Right forelimb (tissue), 1 donor: ENCODE data around the gene CDYL2.
"Not testable (repeated sequence)": the region's sequence is repeated elsewhere in the genome, so short reads cannot be mapped to it uniquely, and the experiment has no call there.

Experiments used
- DNase-seq: peaks from one replicate; pipeline ENCODE4 v3.0.0-alpha.2; 2018

The CDYL2 gene

GRCh38 chr16:80666378-80667250 is 137.8 kb downstream of the CDYL2 start:
- DNase-seq = no peak

DNA sequence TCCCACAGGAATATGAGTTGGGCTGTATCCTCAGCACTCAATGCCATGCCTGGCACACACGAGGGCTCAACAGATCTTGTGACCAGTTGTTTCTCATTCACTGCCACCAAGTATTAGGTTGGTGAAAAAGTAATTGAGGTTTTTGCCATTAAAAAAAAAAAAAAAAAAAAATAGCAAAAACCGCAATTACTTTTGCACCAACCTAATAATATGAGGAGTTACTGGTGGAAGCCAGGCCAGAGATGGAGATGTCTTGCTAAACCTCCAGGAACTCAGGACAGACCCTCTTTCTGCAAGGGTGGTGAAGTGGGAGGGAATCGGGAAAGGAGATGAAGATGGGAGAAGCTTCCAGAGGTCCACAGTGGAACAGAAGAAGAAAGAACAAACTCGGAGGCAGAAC is 139.0 kb downstream of the CDYL2 start:
- no peak for DNase-seq

- no peak for DNase-seq
Observed at GRCh38 chr16:80664786-80665185, 139.6 kb downstream of the CDYL2 start.

DNA sequence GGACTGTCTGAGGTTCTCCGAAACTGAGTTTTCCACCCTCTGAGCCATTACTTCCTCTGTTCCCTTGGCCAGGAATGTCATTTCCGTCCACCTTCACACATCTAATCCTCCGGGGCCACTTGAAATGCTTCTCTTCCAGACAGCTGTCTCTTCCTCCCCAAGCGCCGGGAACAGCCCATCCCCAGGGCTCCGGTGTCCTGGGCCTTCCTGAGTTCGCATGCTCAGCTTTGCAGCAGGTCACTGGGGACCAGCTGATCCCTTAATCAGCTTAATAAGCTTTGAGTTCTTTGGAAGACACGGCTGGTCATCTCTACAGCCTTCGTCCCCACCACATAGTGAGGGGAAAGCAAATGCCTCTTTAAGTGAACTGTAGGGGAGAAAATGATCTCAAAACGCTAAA is 140.2 kb downstream of the CDYL2 start:
- no peak for DNase-seq

DNA sequence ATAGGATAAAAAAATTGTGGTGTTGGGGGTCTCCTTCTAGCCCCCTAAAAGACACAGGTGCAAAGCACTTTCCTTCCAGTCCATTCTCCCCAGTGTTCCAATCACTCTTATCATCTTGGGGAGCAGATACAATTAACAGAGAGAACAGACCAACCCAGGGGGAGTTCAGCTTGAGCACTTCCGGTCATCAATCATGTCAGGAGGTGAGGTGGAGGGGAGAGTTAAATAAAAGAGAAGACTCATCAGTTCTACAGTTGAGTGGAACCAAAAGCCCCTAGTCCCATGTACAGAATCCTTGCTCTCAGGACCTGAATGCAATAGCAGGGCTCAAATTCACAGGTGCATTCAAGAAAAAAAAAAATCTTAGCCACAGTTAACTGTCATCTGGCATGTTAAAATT is 141.3 kb downstream of the CDYL2 start:
- DNase-seq = no peak

DNA sequence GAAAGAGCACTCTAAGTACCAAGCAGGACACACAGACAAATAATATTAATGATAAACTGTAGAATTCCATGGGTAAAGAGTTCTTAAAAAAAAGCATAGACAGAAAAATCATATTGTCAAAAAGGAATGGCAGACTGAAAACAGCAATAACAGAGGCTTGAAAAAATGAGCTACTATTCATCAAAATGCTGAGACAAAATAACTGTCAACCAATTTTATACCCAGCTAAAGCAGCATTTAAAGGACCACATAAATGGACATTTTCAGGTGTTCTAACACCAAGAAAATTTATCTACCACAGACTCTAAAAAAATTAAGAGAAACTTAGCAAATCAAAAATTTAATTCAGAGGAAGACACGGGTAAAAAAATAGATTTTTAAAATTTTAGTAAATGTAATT is 144.5 kb downstream of the CDYL2 start:
- DNase-seq = no peak

DNA sequence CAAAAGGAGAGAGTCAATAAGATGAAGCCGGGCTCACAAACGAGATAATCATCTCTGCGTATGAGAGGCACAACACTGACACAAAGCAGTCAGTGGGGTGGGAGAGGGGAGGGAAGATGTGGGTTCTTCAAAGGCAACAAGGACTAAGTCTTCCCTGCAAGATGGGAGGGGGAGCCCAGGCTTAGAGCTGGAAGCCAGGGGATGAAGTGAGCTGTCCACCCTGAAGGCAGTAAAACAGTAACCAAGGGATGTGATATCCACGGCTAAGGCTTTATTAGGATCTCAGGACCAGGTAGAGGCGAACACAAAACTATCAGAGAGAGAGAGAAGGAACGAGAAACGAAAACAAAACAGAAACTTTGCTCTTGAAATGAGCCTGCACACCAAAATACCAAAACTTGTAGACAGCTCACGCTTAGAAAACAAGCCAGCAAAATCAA is 147.7 kb downstream of the CDYL2 start:
- DNase-seq = no peak

DNA sequence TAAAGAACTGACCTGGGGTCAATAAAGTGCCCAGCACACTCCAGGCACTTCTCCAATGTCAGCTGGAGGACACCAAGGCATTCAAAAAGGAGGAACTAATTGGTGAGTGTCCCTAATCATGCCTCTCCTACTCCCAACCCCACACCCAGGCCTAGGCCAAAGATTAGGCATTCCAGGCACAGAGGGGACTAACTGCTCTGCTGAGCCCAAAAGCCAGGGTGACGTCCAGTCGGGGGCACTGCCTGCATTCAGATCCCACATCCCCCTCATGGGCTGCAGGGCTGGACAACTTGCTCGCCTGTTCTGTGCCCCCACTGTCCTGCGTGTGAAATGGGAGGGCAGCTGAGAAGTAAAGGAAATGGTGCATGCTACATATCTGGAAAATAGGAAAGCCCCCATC is 148.2 kb downstream of the CDYL2 start:
- DNase-seq = no peak

GRCh38 chr16:80655751-80656150 is 148.6 kb downstream of the CDYL2 start:
- DNase-seq = no peak

- no peak for DNase-seq
Observed at GRCh38 chr16:80654094-80654862, 150.1 kb downstream of the CDYL2 start.

DNA sequence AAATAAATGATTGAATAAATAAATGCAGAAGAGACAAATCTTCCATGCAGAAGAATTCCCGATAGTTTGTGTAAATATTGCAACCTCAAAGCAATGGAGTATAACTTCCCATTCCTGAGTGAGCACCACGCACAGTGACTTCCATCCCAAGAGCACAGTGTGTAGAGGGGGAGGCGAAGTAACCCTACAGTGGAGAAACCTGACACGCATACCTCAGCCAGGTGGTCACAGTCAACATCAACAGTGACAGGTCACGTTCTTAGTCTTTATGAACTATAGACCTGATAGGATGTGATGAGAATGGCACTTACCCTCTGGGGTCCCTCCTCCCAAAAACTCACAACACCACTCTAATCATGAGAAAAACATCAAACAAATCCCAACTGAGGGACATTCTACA is 152.0 kb downstream of the CDYL2 start:
- no peak for DNase-seq

- DNase-seq = not testable (repeated sequence)
Observed at GRCh38 chr16:80650281-80650680, 154.1 kb downstream of the CDYL2 start.

- no peak for DNase-seq
Observed at GRCh38 chr16:80640316-80640715, 164.1 kb downstream of the CDYL2 start.

DNA sequence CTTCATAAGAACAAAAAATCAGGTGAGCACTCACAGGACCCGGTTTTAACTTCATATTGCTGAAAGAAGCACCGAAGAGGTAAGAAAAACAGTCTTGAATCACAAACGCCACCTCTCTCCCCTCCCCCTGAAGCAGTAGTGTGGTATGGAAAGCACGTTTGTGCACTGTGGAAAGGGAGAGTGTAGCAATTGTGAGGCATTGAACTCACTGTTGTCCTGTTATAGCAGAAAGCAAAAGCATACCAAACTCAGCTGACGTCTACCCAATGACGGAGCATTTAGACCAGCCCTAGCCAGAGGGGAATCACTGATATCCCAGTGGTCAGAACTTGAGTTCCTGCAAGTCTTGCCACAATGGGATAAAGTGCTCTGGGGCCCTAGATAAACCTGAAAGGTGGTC is 164.8 kb downstream of the CDYL2 start:
- DNase-seq = no peak

DNA sequence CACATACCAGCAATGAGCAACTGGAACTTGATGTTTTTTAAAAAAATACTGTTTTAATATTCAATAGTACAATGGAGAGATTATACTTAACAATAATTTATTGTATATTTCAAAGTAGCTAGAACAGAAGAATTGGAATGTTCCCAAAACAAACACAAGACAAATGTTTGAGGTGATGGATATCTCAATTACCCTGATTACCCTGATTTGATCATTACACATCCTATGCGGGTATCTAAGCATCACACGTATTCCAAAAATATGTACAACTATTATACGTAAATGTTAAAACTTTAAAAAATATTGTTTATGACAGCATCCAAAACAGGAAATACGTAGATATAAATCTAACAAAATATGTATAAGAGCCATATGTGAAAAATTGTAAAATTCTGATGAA is 166.8 kb downstream of the CDYL2 start:
- DNase-seq = no peak

DNA sequence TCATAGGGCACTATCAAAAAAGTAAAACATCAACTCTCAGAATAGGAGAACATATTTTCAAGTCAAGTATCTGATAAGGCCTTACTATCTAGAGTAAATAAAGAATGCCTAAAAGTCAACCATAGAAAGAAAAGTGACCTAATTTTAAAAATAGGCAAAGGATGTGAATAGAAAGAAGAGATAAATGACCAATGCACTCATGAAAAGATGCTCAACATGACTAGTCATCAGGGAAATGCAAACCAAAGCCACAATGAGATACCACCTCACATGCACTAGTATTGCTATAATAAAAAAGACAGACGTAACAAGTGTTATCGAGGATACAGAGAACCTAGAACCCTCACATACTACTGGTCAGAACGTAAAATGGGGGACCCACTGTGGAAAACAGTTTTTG is 172.8 kb downstream of the CDYL2 start:
- DNase-seq = no peak

DNA sequence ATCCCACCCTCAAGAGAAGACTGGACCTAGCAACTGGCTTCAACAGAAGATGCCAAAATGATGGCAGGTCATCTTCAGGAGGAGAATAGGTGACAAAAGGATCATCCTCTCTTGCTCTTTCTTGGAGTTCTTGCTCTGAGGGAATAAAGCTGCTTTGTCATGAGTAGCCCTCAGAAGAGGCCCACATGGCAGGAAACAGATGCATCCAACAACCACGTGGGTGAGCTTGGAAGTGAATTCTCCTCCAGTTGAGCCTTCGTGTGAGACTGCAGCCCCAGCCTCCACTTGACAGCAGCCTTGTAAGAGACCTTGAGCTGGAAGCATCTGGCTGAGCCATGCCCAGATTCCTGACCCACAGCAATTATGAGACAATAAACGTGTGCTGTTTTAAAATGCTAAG is 176.1 kb downstream of the CDYL2 start:
- no peak for DNase-seq

- no peak for DNase-seq
Observed at GRCh38 chr16:80627108-80627507, 177.3 kb downstream of the CDYL2 start.

DNA sequence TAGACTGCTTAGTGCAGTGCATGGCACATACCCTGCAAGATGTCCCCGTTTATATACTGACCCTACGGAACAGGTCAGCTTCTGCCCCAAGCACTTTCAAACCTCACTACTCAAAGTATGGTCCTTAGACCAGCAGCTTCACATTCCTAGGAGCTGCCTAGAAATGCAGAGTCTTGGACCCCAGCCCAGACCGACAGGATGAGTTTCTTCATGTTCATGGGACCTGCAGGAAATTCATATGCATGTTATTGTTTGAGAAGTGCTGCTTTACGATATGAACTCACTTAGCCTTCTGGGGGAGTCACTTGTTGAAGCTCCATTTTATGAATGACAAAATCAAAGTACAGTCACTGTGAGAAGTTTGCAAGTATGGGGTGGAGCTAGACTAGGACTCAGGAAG is 181.0 kb downstream of the CDYL2 start:
- DNase-seq = no peak

DNA sequence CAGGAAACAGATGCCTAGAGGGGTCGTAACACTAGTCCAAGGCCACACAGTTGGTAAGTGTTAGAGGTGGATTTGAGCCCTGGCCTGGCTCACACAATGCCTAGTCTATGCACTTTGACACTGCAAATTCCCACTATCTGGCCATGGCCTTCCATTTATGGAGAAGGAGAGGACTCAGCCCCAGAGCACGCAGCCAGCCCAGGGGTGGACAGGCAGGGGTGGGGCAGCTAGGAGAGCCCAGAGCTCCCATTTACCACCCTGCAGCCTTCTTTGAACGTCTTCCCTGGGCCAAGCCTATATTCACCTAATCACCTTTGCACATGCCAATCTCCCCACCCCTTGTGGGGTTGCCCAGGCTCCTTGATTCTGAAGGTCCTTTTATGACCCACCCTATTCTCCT is 182.4 kb downstream of the CDYL2 start:
- no peak for DNase-seq

DNA sequence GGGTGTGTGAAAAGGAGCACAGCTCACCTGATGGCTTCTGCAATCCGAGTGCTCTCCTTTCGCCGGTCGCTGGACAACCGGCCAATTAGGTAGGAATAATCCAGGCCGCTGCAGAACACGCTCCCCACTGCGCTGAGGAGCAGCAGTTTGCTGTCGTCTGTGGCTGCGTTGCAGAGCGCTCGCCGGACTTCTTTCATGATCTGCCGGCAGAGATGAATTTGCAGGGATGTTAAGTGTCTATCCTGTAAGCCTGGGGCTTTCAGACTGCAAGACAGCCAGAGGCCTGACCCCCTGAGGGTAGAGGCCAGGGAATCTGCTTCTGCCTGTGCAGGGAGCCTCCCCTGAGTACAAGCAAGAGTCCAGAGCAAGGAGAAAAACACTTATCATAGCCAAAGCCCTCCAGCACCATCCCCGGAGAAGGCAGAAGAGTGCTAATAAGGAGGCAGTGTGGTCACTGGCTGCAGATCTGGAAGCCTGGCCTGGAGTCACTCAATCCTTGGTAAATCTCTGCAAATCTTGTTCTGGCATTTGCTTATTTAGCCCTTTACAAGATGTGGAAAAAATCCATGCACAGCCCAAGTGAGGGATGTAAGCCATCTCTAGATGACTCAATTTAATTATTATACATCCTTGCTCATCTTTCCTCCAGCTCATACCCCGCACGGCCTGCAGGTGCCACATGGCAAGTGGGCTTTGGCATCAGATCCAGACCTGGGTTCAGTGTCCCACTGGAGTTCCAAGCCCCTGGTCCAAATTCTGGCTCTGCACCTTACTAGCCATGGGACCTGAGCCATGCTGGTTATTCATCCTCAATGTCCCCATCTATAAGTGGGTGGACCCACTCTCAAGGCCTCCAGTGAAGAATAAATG is 183.4 kb downstream of the CDYL2 start:
- DNase-seq = no peak

GRCh38 chr16:80619824-80620223 is 184.6 kb downstream of the CDYL2 start:
- no peak for DNase-seq
